ENCODE results near the gene CASKIN1.

The CASKIN1 gene

GRCh38 chr16:2180962-2181923 lies 15.2 kb downstream of the CASKIN1 start:
- intact Hi-C loops (cut with DNase I; ENCODE audit: low total_unique reads), result no loop called here

GRCh38 chr16:2180461-2180860 lies 15.9 kb downstream of the CASKIN1 start:
- TF ChIP-seq CTCF (IDR thresholded peaks at IDR 0.05), result no peak
- intact Hi-C loops (cut with DNase I; ENCODE audit: low total_unique reads), result no loop called here
- Histone ChIP-seq H3K4me3 (no peak overlapping the region), H3K36me3 (peaks cover 20 to 28% (median 27%) of the 10 kb centered on the region in 3 donors), H3K27me3 (peaks cover 0 to 19% of the 10 kb centered on the region in 2 donors), H3K4me1 (peaks cover 0 to 3% (median 0%) of the 10 kb centered on the region in 4 donors), H3K27ac (no peak overlapping the region), H3K9me3 (no peaks in the 10 kb centered on the region)
- DNase-seq, result no peak

More at GRCh38 chr16:2180962-2181923, 15.2 kb downstream of the CASKIN1 start:
- DNase-seq, result no peak
- Histone ChIP-seq H3K4me3 (no peak overlapping the region), H3K4me1 (peaks cover 0 to 3% (median 0%) of the 10 kb centered on the region in 4 donors), H3K27ac (no peak overlapping the region), H3K36me3 (peaks cover 12 to 20% (median 19%) of the 10 kb centered on the region in 3 donors), H3K27me3 (peaks cover 0 to 19% of the 10 kb centered on the region in 2 donors), H3K9me3 (no peaks in the 10 kb centered on the region)
- TF ChIP-seq CTCF (IDR thresholded peaks at IDR 0.05), result no peak

DNA sequence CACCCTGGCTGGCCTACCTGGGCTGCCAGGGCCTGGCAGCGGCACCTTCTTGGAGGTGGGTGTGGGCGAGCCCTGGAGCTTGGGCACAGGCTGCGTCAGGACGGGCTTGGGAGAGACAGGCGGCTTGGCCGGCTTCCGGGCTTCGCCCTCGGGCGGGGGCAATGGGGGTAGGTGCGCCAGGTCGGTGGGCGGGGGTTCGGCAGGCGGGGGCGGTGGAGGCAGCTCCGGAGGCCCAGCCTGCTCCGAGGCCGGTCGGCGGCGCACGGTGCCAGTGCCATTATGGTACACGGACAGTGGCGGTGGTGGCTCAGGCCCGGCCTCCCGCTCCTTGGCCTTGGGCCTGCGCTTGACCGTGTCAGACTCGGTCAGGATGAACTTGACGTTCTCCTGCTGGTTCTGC lies 16.8 kb downstream of the CASKIN1 start:
- Histone ChIP-seq H3K27ac (no peak overlapping the region), H3K27me3 (peaks cover 0 to 14% of the 10 kb centered on the region in 2 donors), H3K4me1 (peaks cover 0 to 3% (median 0%) of the 10 kb centered on the region in 4 donors), H3K36me3 (peaks cover 29 to 37% (median 35%) of the 10 kb centered on the region in 3 donors), H3K9me3 (no peaks in the 10 kb centered on the region), H3K4me3 (no peak overlapping the region)
- no peak for DNase-seq
- intact Hi-C loops (cut with DNase I; ENCODE audit: low total_unique reads), result no loop called here
- no peak for TF ChIP-seq CTCF (IDR thresholded peaks at IDR 0.05)

DNA sequence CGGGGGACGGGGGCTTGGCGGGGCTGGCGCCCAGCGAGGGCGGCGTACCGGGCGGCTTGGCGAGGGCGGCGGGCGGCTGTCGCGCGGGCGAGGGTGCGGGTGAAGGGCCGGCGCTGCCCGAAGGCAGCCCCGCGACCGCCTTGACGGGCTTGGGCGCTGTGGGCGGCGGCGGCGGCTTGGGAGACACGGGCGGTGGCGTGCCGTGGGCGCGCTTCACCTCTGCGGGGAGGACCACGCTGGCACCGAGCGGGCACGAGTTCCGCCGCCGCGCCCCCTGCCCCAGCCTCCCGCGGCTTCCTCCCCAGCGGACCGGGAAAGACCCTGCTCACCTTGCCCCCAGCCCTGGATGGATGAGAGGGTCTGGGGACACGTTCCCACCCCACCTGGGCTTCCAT lies 17.3 kb downstream of the CASKIN1 start:
- H3K36me3 ChIP-seq, result peaks cover 33 to 41% (median 40%) of the 10 kb centered on the region in 3 donors
- no peak overlapping the region for H3K27ac ChIP-seq
- no peak overlapping the region for H3K4me3 ChIP-seq
- peaks cover 0 to 3% (median 0%) of the 10 kb centered on the region in 4 donors for H3K4me1 ChIP-seq
- no peaks in the 10 kb centered on the region for H3K9me3 ChIP-seq
- peaks cover 0 to 14% of the 10 kb centered on the region in 2 donors for H3K27me3 ChIP-seq
- intact Hi-C loops (cut with DNase I; ENCODE audit: low total_unique reads), result no loop called here
- TF ChIP-seq CTCF (IDR thresholded peaks at IDR 0.05), result no peak
- no peak for DNase-seq

DNA sequence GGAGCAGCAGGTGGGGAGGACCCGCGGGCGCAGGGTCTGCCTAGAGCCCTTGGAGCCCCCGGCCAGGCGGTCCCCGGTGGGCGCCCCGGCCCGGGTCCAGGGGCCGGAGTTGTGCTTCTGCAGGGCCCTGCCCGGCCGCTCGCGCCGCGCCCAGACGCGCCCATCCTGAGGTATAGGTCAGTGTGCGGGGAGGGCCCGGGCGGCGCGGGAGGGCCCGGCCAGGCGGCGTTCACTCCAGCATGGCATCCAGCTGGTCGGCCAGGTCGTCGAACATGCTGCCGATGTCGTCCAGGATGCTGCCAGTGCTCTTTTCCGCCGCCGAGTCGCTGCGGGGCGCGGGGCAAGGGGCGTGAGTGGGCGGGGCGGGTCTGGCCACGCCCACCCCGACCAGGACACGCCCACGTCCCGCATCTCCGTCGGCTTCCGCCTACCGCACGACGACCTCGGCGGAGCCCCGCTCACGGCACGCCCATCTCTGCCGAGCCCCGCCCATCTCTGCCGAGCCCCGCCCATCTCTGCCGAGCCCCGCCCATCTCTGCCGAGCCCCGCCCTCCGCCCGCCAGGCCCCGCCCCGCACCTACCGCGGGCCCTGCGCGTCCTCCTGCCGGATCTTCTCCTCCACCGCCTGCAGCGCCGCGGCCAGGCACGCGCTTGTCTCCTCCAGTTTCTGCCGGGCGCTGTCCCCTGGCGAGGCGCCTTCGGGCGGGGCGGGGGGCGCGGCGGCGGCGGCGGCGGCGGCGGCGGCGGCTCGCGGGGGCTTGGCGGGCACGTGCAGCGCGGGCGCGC lies 17.9 kb downstream of the CASKIN1 start:
- H3K4me3 ChIP-seq, result no peak overlapping the region

More for the DNA sequence above, 17.9 kb downstream of the CASKIN1 start:
- Histone ChIP-seq H3K27ac (no peak overlapping the region), H3K4me1 (peaks cover 0 to 3% (median 0%) of the 10 kb centered on the region in 4 donors), H3K27me3 (peaks cover 0 to 14% of the 10 kb centered on the region in 2 donors), H3K9me3 (no peaks in the 10 kb centered on the region), H3K36me3 (peaks cover 39 to 47% (median 46%) of the 10 kb centered on the region in 3 donors)
- no peak for DNase-seq
- intact Hi-C loops (cut with DNase I; ENCODE audit: low total_unique reads), result no loop called here
- TF ChIP-seq CTCF (IDR thresholded peaks at IDR 0.05), result no peak
